Ammon's horn (tissue), 1 donor: ENCODE data around the gene HGS.

Experiments
- DNase-seq: peaks from one replicate; pipeline ENCODE4 v3.0.0-alpha.2; 2016; ENCODE audit warnings: low spot score

HGS gene

DNA sequence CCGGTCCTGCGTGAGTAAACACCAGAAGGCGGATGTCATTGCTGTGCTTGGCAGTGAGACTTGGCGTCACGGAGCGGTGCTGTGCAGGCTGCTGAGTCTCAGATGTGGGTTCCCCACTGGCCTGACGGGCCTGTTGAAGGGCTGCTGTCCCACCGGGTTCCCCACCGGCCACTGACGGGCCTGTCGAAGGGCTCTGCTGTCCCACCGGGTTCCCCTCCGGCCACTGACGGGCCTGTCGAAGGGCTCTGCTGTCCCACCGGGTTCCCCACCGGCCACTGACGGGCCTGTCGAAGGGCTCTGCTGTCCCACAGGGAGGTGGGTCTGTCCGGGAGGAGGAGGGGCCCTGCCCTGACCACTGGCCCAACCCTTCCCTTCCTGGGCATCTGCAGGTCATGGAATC lies 2.8 kb downstream of the HGS start:
- no peak for DNase-seq

DNA sequence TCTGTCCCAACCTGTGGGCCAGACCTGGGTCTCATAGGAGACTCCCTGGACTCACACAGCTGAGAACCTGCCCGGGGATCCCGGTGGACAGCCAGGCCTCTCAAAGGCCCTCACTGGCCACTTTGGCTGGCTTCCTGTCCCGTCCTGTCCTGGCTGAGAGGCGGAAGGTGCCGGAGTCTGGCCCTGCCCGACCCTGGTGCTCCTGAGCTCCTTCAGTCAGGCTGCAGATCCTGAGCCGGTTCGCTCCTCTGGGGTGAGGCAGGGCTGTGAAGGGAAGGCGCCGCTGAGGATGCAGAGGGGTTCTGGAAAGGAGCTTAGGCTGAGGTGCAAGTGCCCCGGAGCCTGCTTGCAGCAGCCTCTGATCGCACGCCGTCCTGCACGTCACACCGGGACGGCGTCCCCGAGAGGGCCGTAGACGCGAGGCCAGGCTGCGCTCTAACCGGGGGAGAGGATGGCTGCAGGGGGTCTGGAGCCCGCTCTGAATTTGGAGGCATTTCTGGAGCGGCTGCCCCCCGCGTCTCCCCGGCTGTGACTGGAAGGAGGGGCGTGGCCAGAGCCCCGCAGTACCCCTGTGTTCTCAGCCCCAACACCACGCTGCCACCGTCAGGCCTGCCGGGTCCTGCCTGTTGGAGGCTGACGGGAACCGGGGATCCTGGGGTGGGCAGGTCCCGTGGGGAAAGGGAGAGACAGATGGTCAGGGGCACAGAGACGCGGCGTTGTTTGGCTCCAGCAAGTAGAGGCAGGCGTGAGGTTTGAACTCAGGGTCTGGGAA lies 4.1 kb downstream of the HGS start:
- no peak for DNase-seq

DNA sequence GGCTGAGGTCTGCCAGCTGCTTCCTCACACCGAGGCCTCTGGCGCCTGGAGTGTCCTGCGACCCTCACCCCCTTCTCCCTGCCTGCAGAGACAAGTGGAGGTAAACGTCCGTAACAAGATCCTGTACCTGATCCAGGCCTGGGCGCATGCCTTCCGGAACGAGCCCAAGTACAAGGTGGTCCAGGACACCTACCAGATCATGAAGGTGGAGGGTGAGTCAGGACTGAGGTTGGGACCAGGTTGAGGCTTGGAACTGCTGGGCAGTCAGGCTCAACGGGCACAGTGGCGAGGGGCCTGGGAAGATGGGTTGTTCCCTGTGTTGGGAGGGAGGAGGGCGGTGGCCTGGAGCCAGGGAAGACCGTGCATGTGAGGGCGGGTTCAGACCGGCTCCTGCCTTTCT lies 4.8 kb downstream of the HGS start:
- DNase-seq, result no peak

DNA sequence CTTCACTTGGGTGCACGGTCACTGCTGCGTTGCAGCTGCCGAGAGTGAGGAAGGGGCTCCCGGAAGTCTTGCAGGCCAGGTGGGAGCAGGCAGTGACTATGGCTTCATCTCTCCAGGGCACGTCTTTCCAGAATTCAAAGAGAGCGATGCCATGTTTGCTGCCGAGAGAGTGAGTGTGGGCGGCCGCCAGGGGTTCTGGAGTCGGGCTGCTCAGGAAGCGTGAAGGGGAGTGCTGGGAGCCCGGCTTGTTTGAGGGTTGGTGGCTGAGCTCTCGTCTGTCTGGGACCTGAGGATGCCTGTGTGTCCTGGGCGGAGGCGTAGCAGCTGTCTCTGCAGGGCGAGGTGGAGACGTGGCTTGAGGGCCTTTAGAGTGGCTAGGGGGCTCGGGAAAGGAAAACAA lies 6.3 kb downstream of the HGS start:
- DNase-seq, result no peak

GRCh38 chr17:81690549-81690948 lies 6.7 kb downstream of the HGS start:
- DNase-seq, result no peak

DNA sequence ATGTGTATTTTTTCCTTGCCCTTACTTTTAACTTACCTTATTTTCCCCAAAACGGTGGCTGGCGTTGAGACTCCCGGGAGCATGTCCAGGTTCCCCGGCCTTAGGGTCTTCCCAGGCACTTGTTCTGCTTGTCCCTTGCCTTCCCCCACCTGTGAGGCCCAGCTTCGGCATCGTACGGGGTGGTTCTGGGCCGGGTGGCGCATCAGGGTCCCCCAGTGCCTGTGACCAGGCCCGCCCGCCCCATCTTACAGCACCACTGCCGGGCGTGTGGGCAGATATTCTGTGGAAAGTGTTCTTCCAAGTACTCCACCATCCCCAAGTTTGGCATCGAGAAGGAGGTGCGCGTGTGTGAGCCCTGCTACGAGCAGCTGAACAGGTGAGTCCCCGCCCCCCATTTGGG lies 7.4 kb downstream of the HGS start:
- DNase-seq, result no peak

GRCh38 chr17:81691608-81692007 lies 7.8 kb downstream of the HGS start:
- no peak for DNase-seq

- DNase-seq, result no peak
These were observed 9.8 kb downstream of the HGS start for GRCh38 chr17:81693509-81694210.

GRCh38 chr17:81694810-81695209 lies 11.0 kb downstream of the HGS start:
- DNase-seq, result no peak

- DNase-seq, result no peak
These were observed 11.4 kb downstream of the HGS start for GRCh38 chr17:81695211-81695610.

GRCh38 chr17:81695801-81696200 lies 12.0 kb downstream of the HGS start:
- DNase-seq, result no peak

GRCh38 chr17:81696218-81696941 lies 12.6 kb downstream of the HGS start:
- no peak for DNase-seq

DNA sequence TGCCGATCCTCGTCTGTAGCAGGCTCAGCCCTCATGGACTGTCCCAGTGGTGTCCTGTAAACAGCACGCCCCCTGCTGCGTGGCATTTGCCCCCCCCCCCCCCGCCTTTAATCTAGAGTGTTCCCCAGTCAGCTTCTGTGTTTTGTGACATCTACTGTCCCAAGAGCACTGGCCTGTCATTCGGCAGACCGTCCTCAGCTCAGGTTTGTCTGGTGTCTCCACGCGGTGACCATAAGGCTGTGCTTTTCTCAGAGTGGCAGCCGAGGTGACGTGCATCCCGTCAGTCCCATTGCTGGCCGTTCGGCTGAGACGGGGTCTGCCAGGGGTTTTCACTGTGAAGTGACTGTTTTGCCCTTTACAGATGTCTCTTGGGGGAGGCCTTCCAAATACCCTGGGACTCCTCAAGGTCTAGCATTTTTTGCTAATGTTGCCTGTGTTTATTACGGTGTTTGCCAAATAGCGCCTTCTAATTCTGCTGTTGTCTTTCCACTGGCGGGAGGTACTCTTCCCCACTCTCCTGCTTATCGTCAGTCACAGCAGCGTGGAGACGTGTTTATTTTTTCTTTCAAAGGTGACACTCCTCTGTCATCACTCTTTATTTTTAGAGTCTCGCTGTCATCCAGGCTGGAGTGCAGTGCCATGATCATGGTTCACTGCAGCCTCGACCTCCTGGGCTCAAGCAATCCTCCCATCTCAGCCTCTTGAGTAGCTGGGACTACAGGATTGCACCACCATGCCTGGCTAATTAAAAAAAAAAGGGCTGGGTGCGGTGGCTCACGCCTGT lies 13.6 kb downstream of the HGS start:
- DNase-seq, result no peak

DNA sequence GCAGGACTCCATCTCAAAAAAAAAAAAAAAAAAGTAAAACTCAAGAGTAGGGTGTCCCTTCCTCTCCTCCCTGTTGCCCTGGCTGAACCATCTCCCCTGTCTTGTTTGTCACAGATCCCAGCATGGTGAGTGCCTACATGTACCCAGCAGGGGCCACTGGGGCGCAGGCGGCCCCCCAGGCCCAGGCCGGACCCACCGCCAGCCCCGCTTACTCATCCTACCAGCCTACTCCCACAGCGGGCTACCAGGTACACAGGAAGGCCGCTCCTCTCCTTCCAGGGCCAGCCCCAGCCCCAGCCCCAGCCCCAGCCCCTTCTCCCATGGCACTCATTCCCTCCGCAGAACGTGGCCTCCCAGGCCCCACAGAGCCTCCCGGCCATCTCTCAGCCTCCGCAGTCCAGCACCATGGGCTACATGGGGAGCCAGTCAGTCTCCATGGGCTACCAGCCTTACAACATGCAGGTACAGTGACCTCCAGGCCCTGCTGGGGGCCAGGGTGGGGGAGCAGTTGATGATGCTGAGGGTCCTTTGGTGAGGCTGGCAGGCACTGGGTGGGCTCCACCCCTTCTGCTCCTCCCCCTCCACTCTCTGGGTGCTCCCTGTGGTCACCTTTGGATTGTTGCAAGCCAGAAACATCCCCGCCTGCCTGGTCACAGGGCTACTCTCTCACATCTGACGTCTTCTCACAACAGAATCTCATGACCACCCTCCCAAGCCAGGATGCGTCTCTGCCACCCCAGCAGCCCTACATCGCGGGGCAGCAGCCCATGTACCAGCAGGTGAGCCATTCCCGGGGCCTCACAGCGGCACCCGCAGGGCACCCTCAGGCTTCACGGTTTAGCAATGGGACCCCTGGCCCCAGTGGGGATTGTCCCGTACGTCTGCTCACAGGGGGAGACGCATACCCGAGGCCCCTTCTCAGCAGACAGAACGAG lies 16.8 kb downstream of the HGS start:
- DNase-seq, result no peak

DNA sequence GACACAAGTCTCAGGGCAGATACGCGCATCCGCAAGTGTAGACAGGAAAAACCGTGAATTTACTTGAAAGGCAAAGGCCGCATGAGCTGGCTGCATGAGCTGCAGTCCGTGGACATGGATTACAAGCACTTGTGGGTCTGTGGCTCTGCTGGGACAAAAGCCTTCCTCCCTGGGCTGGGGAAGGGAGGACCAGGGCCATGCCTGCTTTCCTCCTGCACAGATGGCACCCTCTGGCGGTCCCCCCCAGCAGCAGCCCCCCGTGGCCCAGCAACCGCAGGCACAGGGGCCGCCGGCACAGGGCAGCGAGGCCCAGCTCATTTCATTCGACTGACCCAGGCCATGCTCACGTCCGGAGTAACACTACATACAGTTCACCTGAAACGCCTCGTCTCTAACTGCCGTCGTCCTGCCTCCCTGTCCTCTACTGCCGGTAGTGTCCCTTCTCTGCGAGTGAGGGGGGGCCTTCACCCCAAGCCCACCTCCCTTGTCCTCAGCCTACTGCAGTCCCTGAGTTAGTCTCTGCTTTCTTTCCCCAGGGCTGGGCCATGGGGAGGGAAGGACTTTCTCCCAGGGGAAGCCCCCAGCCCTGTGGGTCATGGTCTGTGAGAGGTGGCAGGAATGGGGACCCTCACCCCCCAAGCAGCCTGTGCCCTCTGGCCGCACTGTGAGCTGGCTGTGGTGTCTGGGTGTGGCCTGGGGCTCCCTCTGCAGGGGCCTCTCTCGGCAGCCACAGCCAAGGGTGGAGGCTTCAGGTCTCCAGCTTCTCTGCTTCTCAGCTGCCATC lies 17.7 kb downstream of the HGS start:
- no peak for DNase-seq

DNA sequence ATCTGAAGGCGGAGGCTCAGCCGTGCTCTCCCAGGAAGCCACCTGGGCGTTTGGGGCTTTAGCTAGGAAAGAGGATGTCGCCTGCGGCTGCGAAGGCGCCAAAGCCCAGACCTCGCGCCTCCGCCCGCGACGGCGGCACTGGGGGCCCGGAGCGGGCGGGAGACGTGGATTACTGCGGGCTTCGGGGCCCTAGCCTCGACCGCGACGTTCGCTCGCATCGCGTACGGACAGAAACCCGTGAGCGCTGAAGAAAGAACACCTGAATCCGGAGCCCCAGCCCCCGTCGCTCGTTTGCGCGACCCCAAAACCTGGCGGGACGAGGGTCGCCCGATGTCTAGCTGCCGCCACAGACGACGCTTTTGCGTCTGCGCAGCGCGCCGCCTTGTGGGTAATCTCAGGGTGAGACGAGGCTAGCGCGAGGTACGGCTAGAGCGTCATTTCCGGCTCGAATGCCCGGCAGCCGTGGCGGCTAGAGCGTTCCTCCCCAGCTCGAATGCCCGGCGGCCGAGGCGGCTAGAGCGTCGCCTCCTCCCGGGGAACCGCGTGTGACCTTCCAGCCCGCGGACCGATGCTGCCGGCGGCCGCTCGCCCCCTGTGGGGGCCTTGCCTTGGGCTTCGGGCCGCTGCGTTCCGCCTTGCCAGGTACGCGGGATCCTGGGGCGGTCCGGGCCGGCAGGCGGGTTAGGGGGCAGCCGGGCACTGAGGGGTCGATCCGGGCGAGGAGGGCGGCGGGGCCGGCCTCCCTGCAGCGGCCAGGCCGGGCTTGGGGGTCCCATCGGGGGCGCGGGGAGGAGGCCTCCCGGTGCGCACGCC lies 19.3 kb downstream of the HGS start, which contains the start of gene MRPL12:
TSS of gene MRPL12 (plus strand) at position 434 of the 813 bp plus-strand sequence. CDS start at position 569, 135 bp downstream.
- peak; percentile 98 for DNase-seq

DNA sequence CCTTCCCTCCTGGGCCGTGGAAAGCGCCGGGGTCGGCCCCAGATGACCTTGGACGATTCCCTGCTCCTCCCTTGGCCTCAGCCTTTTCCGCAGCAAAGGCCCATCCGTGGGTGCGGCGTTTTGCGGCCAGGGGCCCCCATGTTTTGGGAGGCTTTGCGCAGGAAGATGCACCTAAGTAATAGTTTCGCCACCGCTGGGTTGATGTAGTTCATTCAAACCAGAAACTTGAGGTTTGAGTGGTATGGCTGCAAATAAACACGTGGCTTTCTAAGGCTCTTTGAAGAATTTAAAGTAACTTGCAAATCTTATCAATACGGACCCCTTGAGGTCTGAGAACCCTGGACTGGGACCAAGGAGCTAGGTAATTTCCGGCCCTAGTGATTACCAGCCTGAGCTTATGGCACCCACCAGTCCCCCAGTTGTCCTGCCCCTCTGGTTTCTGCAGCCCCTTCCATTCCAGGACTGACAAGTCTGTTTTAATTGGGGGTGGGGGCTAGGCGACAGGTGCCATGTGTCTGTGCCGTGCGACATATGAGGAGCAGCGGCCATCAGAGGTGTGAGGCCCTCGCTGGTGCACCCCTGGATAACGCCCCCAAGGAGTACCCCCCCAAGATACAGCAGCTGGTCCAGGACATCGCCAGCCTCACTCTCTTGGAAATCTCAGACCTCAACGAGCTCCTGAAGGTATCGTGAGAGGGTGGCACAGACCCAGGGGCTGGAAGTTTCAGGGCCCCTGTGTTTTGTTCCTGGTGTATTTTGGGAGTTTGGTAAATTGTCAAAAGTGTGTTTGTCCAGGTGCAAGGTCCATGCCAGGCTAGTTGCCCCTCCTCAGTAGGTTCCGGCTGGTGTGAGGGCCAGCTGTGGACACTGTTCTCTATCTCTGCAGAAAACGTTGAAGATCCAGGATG lies 20.2 kb downstream of the HGS start:
- no peak for DNase-seq
